Measurements from ENCODE around the gene SHKBP1.
A peak's percentile ranks its signal among the peaks of the same experiment; 100 is the strongest.

SHKBP1 gene

GRCh38 chr19:40601134-40601974, 24.7 kb downstream of the SHKBP1 start, which contains the start of gene LTBP4:
Gene LTBP4, plus strand, starts transcription at chr19:40601369. Its CDS starts 19 bp downstream, at chr19:40601388.
- no peak for DNase-seq

DNA sequence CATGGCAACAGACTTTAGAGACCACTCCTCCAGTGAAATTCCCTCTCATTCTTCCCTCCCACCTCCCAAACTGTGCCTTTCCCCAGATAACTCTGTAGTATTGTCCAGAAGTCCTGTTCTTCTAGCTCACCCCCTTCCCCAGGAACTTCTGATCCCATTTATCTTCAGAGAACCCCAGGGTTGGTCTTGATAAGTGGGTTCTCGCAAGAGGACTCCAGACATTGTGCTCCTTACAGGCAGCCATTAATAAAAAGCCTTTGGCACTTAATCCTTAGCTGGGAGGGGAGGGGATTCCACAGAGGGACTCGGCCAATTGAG, 26.4 kb downstream of the SHKBP1 start:
- no peak for DNase-seq

DNA sequence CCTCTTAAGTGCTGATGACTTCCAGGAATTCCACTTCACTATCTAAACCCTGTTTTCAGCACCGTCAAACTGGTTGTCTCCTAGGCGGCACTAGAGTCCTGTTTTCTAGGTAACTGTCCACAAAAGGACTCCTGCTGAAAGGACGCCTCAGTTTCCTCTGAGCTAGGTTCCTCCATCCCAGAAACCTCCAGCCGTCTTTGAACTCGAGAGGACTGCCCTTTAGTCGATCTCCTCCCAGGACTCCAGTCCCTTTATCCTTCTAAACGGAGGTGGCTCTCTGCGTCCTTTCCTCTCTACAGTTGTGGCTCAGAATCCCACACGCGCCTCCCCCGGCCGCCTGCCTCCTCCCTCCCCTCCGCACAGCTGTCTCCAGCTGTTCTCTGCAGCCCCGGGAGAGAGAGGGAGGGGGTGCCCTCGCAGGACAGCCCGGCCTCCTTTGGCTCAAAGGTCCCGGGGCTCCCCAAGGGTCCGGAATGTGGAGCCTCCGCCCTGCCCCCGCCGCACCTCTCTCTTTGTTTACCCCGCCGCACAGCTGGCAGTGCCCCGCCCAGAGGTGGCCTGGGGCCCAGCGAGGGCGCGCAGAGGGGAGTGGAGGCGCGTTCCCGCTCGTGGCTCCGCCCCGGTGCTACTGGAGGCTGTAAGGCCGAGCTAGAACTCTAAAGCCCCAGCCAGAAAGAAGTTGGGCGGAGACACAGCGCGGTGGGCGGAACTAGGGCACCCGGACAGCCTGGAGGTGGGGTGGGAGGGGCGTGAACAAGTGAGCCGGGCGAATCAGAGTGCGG, 26.9 kb downstream of the SHKBP1 start:
- peak; percentile 98 for DNase-seq

GRCh38 chr19:40604171-40604646, 27.5 kb downstream of the SHKBP1 start:
- DNase-seq: no peak

DNA sequence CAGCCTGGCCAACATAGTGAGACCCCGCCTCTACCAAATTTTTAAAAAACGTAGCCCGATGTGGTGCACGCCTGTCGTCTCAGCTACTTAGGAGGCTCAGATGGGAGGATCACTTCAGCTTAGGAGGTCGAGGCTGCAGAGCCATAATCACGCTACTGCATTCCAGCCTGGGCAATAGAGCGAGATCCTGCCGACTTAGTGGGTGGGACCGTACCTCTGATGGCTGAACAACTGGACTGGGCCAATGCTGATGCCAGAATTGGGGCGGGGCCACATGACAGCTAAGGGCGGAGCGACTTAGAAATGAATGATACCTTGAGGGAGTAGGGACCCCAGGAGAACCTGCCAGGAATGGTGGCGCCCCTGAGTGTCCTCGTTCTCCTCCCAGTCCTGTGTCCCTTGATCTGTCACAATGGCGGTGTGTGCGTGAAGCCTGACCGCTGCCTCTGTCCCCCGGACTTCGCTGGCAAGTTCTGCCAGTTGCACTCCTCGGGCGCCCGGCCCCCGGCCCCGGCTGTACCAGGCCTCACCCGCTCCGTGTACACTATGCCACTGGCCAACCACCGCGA, 28.1 kb downstream of the SHKBP1 start:
- no peak for DNase-seq

- peak; percentile 79 for DNase-seq
Measured at GRCh38 chr19:40605216-40605971, 28.7 kb downstream of the SHKBP1 start.

- no peak for DNase-seq
Measured at GRCh38 chr19:40607311-40608239, 30.9 kb downstream of the SHKBP1 start.

GRCh38 chr19:40608240-40608621, 31.6 kb downstream of the SHKBP1 start:
- DNase-seq: no peak

DNA sequence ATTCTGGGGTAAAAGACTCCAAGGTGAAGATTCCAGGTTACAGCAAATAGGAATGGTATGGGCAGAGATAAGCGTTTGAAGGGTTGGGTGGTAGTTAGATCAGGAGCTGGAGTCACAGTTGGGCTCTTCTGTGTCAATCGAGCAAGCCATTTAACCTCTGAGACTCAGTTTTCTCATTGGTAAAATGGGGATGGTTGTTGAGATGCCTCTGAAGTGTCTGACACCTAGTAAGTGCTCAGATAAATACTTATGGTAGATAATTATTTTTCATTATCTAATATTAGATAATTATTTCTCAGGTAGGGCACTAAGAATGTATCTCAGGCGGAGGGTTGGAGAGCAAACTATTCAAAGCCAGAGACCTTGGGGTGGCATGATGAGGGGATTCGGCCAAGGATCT, 32.3 kb downstream of the SHKBP1 start:
- DNase-seq: no peak

- DNase-seq: peak; percentile 94
Measured at GRCh38 chr19:40609561-40610395, 33.1 kb downstream of the SHKBP1 start.

- DNase-seq: peak; percentile 68
Measured at GRCh38 chr19:40610396-40611064, 33.9 kb downstream of the SHKBP1 start.

DNA sequence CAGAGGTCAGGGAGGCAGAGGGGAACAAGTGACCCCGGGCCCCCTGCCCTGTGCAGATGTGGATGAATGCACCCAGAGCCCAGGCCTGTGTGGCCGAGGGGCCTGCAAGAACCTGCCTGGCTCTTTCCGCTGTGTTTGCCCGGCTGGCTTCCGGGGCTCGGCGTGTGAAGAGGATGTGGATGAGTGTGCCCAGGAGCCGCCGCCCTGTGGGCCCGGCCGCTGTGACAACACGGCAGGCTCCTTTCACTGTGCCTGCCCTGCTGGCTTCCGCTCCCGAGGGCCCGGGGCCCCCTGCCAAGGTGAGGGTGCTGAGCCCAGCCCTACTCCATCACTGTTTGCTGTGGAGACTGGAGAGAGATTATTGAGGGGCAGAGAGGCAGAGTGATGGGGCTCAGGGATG, 34.4 kb downstream of the SHKBP1 start:
- no peak for DNase-seq

GRCh38 chr19:40611900-40612698, 35.4 kb downstream of the SHKBP1 start:
- no peak for DNase-seq

DNA sequence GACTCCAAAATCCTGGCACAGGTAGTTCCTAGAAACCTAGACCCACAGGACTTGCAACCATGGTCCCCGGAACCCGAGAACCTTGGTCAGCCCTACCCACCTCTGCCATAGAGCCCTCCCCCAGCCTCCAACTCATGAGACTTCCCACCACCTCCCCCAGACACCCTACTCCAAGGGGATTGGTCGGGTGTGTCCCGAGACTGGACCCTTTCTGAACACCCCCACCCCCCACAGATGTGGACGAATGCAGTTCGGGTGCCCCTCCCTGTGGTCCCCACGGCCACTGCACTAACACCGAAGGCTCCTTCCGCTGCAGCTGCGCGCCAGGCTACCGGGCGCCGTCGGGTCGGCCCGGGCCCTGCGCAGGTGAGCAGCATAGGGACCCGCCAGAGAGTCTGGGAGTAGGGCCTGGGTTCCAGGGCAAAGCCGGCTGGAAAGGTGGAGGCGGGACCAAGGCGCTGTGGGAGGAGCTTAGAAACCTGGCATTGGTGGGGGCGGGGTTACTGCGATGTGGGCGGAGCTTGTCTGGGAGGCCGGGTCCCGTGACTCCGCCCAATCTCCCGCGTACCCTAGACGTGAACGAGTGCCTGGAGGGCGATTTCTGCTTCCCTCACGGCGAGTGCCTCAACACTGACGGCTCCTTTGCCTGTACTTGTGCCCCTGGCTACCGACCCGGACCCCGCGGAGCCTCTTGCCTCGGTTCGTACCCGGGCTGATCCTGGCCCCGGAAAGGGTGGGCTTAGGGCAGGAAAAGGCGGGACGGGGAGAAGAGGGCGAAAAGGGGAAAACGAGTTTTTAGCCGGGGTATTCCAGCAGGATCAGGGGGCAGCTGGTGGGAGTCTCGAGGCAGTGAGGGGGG, 36.4 kb downstream of the SHKBP1 start:
- DNase-seq: peak; percentile 87

DNA sequence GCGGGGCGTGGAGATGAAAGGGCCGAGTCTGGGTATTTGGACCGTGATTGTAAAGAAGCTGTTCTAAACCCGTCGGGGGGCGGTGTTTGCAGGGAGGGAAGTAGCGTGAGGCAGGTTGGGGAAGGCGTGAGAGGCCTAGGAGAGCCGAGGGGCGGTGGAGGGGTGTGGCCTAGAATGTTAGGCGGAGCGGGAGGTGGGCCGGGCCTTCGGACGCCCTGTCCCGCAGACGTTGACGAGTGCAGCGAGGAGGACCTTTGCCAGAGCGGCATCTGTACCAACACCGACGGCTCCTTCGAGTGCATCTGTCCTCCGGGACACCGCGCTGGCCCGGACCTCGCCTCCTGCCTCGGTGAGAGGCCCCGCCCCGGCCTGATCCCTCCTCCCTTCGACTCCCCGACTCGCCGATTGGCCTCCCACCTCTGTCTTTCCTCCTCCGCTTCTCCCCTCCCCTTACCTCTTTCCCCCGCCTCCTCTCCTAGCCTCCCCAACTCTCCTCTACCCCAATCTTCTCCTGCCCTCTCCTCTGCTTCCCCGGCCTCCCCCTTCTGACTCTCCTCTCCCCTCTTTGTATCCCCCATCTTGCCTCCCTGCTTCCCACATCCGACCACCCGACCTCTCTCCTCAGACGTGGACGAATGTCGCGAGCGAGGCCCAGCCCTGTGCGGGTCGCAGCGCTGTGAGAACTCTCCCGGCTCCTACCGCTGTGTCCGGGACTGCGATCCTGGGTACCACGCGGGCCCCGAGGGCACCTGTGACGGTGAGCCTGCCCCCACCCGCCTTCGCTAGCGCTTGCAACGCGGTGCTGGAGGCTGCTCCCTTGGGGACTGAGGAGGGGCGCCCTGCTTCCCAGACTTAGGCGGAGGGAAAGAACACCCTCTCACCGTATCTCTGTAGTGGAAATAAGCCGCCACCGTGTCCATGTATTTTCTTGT, 37.3 kb downstream of the SHKBP1 start:
- DNase-seq: peak; percentile 90

- peak; percentile 98 for DNase-seq
Measured at GRCh38 chr19:40614622-40615411, 38.1 kb downstream of the SHKBP1 start.
